GM12874 (cell line): ENCODE data around the gene SOX9.

Experiments
- TF ChIP-seq, protein P1 (sequence below): IDR thresholded peaks from 2 replicates; pipeline ENCODE4 v1.5.1; 2011; ENCODE audit warnings: low read depth, mild to moderate bottlenecking, control low read depth, low read length, moderate library complexity; ENCODE audit not compliant: insufficient read depth

Gene SOX9

DNA sequence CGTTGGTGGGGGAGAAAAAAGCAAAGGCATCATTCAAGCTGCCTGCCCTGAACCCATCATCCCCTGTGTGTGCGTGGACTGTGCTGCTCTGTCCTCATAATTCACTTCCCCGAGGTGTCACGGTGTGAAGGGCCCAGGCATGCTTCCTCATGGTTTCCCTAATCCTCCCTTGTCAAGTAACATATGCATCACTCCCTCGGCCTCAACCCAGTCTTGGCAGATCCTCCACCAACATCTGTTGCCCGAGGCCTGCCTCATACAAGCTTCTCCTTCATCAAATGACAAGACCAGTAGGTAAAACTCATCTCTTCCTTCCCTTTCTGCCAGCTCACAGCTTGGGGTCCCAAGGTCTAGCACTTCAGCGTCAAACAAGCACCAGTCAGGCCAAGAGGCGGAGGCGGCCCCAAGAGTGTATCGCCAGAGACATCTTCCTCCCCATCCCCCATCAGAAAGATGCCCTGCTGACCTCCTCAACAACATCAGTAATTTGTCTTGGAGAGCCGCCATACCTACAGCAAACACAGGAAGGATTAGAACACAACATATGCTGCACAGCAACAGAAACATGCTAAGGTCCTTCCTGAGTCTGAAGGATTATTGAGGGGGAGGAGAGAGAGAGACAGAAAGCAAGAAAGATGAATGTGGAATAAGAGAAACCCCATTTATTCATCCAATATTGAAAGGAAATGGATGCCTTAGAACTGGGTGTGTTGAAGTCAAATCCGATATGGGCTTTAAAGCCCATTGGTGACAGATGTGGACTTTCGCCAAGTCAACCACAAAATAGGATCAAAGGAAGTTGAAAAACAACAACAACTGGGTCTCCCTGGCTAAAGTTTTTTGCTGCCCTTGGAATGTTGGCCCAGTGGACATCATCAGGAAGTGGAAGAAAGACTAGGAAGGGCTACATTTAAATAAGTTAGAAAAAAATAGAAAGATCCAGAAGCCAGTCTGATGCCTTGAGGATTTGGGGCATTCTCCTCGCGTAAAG is 38.4 kb downstream of the SOX9 start:
- TF ChIP-seq, protein P1, sequence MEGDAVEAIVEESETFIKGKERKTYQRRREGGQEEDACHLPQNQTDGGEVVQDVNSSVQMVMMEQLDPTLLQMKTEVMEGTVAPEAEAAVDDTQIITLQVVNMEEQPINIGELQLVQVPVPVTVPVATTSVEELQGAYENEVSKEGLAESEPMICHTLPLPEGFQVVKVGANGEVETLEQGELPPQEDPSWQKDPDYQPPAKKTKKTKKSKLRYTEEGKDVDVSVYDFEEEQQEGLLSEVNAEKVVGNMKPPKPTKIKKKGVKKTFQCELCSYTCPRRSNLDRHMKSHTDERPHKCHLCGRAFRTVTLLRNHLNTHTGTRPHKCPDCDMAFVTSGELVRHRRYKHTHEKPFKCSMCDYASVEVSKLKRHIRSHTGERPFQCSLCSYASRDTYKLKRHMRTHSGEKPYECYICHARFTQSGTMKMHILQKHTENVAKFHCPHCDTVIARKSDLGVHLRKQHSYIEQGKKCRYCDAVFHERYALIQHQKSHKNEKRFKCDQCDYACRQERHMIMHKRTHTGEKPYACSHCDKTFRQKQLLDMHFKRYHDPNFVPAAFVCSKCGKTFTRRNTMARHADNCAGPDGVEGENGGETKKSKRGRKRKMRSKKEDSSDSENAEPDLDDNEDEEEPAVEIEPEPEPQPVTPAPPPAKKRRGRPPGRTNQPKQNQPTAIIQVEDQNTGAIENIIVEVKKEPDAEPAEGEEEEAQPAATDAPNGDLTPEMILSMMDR: no peak

DNA sequence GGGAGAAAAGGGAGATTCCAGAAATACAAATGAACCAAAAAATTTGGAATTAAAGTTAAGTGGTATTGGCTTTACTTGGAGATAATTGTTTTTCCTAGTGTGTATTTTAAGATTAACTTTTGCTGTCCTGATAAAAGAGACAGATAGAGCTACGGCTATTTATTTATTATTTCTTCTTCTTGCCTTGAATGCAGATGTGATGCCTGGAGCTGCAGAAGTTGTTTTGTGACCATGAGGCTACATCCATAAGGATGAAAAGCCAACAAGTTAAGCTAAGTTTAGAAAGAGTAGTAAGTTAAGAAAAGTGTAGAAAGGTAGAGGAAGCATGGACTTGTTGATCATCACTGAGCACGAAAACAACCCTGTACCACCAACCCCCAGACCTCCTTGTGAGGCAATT is 41.7 kb downstream of the SOX9 start:
- TF ChIP-seq, protein P1: no peak

DNA sequence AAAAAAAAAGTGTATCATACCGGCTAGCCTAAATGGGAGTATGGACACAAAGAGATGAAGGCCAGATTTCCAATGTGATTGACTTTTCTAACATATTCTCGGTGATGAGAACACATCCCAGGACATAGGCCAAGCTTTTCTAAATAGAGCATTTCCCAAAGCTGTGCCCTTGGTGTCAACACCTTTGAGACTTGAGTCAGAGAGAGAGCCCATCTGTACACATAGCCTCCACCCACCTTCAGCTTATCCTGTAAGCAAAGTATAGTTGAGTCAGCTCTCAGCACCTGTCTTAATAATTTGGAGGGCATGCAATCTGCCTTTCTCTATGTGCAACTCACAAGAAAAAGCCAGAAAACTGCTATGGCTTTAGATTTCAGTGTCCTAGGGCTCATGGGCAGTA is 42.7 kb downstream of the SOX9 start:
- TF ChIP-seq, protein P1: no peak

DNA sequence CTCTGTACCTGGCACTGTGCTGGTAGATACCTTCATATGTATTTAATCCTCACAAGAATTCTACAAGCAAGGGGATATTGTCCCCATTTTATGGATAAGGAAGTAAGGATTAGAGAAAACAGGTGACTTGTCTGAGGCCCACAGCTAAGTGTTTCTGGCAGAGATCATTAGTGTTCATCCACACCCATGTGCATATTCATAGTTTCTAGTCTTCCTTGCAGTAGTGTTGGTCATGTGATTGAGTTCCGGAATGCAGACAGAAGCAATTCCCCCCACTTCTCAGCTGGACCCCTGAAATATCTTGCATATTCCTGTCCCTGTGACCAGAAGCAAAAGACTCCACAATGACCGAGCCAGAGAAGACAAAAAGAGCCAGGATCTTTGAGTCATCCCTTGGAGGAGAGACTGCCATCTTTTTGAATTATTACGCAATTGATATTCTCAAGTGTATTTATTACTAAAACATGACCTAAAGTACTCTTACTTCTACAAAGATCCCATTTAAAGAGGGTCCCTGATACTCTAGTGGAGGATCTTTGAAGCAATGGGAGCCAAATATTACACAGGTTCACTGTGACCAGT is 43.4 kb downstream of the SOX9 start:
- TF ChIP-seq, protein P1: no peak

DNA sequence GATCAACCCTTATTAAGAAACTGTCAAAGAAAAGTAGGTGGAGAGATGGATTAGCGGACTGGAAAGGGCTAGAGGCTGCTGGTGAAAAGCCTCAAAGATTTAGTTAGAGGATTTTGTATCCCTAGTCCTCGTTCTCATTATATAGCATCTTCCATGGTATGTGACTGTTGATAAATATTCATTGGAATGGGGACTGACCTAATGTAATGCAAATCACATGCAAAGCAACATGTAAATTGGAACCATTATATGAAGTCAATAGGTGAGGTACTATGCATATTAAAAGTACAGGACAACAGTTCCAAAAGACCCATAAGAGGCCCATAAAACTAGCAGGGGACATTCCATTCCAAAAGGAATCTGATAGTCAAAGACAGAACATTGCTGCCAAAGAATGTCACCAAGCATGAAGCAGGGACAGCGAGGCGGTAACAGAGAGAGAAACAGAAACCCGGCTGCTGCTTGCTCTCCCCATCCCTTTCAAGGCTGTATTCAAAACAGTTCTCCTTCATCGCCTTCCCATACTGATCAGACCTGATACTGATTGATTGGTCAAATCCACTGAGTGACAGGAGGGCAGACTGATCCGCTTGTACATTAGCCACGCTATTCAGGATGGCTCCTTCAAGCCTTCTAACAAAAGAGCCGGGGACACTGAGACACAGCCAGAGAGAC is 44.5 kb downstream of the SOX9 start:
- TF ChIP-seq, protein P1: no peak

DNA sequence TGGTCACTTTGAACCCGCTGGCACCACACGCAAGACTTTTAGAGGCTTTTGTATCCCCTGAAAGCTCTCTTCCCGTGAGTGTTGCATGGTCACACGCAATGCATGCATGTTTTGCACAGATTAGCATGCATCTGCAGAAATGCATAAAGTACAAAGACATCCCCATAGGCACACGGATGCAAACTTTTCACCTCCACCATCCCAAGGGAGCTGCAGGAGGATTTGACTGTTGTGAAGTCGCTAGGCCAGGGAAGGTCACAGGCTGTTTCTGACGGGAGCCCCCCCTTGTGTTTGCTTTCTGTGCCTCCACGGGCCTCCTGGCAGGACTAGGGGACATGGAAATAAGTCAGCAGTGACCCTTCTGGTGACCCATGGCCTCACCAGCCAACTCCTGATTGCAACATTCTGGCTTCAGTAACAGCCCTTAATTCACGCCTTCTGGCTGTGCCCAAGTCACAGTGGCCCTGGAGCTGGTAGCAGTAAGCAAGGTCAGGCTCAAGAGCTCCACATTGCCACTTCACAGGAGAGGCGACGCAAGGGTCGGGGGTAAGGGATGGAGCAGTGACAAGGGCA is 45.1 kb downstream of the SOX9 start:
- TF ChIP-seq, protein P1: no peak

DNA sequence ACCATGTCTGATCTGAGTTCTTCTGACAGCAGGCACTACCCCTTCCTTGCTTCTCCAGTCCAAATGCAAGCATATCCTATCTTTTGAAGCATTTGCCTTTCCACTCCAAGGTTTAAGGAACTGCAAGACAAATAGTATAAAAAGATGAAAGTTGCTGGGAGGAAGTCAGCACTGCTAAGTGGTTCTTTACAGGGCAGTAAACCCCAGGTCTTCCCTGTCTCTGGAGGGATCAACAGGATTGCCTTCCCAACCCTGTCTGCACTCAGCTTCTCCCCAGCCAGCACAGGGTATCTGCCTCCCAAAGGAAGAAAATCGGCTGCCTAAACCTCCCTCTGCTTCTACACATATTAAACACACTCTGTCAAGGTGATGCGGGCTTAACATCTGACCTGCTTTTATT is 46.8 kb downstream of the SOX9 start:
- TF ChIP-seq, protein P1: no peak
